ENCODE results near the gene FAM219B. TPM values are rescaled to one million over a fixed set of nuclear protein-coding genes. Genes with fewer than 3 reads are reported as not detected.

FAM219B gene
- total and polyA plus RNA-seq, 7 donors = 16.6 to 65.0 (median 50.5) TPM

- H3K36me3 ChIP-seq = peaks cover 13 to 67% (median 20%) of the 10 kb centered on the region in 4 donors
- no peak overlapping the region for H3K4me3 ChIP-seq
- 86 to 89% methylated on average over 9 of the region's 9 CpGs for WGBS, 2 donors
- TF ChIP-seq POLR2A (IDR thresholded peaks at IDR 0.05) = no peak
- TF ChIP-seq EP300 (IDR thresholded peaks at IDR 0.05) = no peak
- TF ChIP-seq POLR2AphosphoS5 (IDR thresholded peaks at IDR 0.05) = no peak
- TF ChIP-seq CTCF (IDR thresholded peaks at IDR 0.05) = no peak
- H3K27ac ChIP-seq = no peak overlapping the region
- H3K9me3 ChIP-seq = no peaks in the 10 kb centered on the region
- DNase-seq = no peak
- intact Hi-C loops (cut with DNase I) = no loop called here
- no peaks in the 10 kb centered on the region for H3K4me1 ChIP-seq
- H3K27me3 ChIP-seq = no peaks in the 10 kb centered on the region
Observed at GRCh38 chr15:74913041-74913440, 6.4 kb upstream of the FAM219B start.

GRCh38 chr15:74908635-74909034 is 2.0 kb upstream of the FAM219B start:
- intact Hi-C loops (cut with DNase I) = loop anchor here (5.0 kb wide), 1 partner anchor 36 kb away; the partner anchor contains the start of gene SCAMP2
- no peak overlapping the region for H3K27ac ChIP-seq
- no peak for TF ChIP-seq EP300 (IDR thresholded peaks at IDR 0.05)
- peaks cover 0 to 27% (median 19%) of the 10 kb centered on the region in 4 donors for H3K4me1 ChIP-seq
- no peak overlapping the region for H3K4me3 ChIP-seq
- 96 to 97% methylated on average over 4 of the region's 4 CpGs for WGBS, 2 donors
- peak; percentile 44 for DNase-seq
- no peaks in the 10 kb centered on the region for H3K9me3 ChIP-seq
- H3K36me3 ChIP-seq = peaks cover 0 to 39% (median 12%) of the 10 kb centered on the region in 4 donors
- H3K27me3 ChIP-seq = no peaks in the 10 kb centered on the region

GRCh38 chr15:74907163-74907870 is 666 bp upstream of the FAM219B start:
- no peak for DNase-seq
- H3K36me3 ChIP-seq = peaks cover 5 to 39% (median 10%) of the 10 kb centered on the region in 4 donors
- peaks cover 0 to 27% (median 19%) of the 10 kb centered on the region in 4 donors for H3K4me1 ChIP-seq
- 38 to 53% methylated on average over 8 of the region's 8 CpGs for WGBS, 2 donors
- peak overlapping the region; percentile 91 to 97 (median 96) for H3K27ac ChIP-seq
- no peaks in the 10 kb centered on the region for H3K27me3 ChIP-seq
- no peaks in the 10 kb centered on the region for H3K9me3 ChIP-seq
- H3K4me3 ChIP-seq = peak overlapping the region; percentile 77 to 90 (median 86)
- intact Hi-C loops (cut with DNase I) = loop anchor here (5.0 kb wide), 1 partner anchor 35 kb away; the partner anchor contains the start of gene SCAMP2
- TF ChIP-seq EP300 (IDR thresholded peaks at IDR 0.05) = no peak
- no peak for TF ChIP-seq CTCF (IDR thresholded peaks at IDR 0.05)
- TF ChIP-seq POLR2AphosphoS5 (IDR thresholded peaks at IDR 0.05) = no peak
- TF ChIP-seq POLR2A (IDR thresholded peaks at IDR 0.05) = no peak

GRCh38 chr15:74906067-74906449 is 593 bp downstream of the FAM219B start:
- WGBS, 2 donors = 0 to 1% methylated on average over 20 of the region's 20 CpGs
- H3K4me1 ChIP-seq = peaks cover 0 to 33% (median 28%) of the 10 kb centered on the region in 4 donors
- intact Hi-C loops (cut with DNase I) = loop anchor here (1.0 to 5.0 kb wide), 2 partner anchors 32 to 34 kb away; partner anchors contain the start of genes COX5A and SCAMP2

More at GRCh38 chr15:74906067-74906449, 593 bp downstream of the FAM219B start:
- peak; percentile 71 for DNase-seq
- H3K27ac ChIP-seq = peak overlapping the region; percentile 91 to 97 (median 96)
- H3K27me3 ChIP-seq = no peaks in the 10 kb centered on the region
- peak overlapping the region; percentile 77 to 90 (median 86) for H3K4me3 ChIP-seq
- H3K36me3 ChIP-seq = peaks cover 8 to 36% (median 13%) of the 10 kb centered on the region in 4 donors
- TF ChIP-seq EP300 (IDR thresholded peaks at IDR 0.05) = no peak
- TF ChIP-seq CTCF (IDR thresholded peaks at IDR 0.05) = no peak
- TF ChIP-seq POLR2A (IDR thresholded peaks at IDR 0.05) = no peak
- no peak for TF ChIP-seq POLR2AphosphoS5 (IDR thresholded peaks at IDR 0.05)
- H3K9me3 ChIP-seq = no peaks in the 10 kb centered on the region
